Transverse colon (tissue), 3 donors: ENCODE results near the gene NPAS3.

ENCODE experiments used
- CTCF ChIP-seq, 5 experiments: fragments of 200-600 bp in 3 of 5; fragments of 450-650 bp in 2 of 5; sonication (generic) in 3 of 5; IDR thresholded peaks; 1 replicate in 2 of 5; 2 replicates in 3 of 5; pipeline ENCODE4 v1.5.1; 2016 to 2017; ENCODE audit warnings: antibody characterized with exemption in 5 of 5, inconsistent platforms in 3 of 5, mild to moderate bottlenecking in 2 of 5, moderate library complexity in 1 of 5
- POLR2A ChIP-seq: fragments of 450-650 bp; IDR thresholded peaks from one replicate; pipeline ENCODE4 v1.6.1; 2016; ENCODE audit warnings: antibody characterized with exemption, mild to moderate bottlenecking, moderate library complexity

- TF ChIP-seq CTCF (IDR thresholded peaks at IDR 0.05), result no peak
- TF ChIP-seq POLR2A, result no peak
Observed at GRCh38 chr14:33477797-33478196, 539.1 kb downstream of the NPAS3 start.
